ENCODE data around the gene ZNF215.
"Not testable (repeated sequence)": the region's sequence is repeated elsewhere in the genome, so short reads cannot be mapped to it uniquely, and the experiment has no call there.

ZNF215 gene

DNA sequence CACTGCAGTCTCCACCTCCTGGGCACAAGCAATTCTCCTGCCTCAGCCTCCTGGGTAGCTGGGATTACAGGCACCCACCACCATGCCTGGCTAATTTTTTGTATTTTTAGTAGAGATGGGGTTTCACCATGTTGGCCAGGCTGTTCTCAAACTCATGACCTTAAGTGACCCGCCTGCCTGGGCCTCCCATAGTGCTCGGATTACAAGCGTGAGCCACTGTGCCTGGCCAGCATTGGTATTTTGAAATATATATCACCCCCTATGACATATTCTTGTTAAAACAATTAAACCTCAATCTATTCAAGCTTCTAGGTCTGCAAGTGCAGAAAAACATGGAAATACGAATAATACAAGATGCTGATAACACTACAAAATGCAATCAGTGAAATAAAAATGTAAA, 43.6 kb downstream of the ZNF215 start:
- not testable (repeated sequence) for H3K27ac Mint-ChIP-seq; H3K4me1 Mint-ChIP-seq (ENCODE audit: low read depth in 2 of 2); DNase-seq; ATAC-seq (replicated peaks); H3K27me3 Mint-ChIP-seq; H3K4me3 Mint-ChIP-seq; H3K36me3 Mint-ChIP-seq (ENCODE audit: insufficient read depth); H3K9me3 Mint-ChIP-seq

DNA sequence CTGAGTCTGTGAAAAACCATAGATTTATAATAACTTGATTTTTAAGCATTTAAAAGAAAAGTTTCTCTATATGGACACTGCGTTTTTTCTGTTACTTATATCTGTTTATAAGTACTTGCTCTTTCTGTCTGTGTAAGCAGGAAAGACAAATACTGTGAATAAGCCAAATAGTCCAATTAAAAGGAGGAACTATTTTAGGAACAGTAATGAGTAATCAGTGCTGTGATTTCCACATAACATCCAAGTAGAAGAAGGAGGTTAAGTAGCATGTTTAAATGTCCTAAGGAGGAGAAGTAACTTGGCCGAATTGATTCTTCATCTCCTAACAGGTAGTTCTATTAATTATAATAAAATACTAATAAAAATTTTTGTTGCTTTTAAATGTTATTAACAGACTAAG, 53.1 kb downstream of the ZNF215 start:
- no peaks in the 10 kb centered on the region for H3K4me1 Mint-ChIP-seq (ENCODE audit: low read depth in 2 of 2)
- DNase-seq (no peak), ATAC-seq (replicated peaks) (no peak)
- no peaks in the 10 kb centered on the region for H3K36me3 Mint-ChIP-seq (ENCODE audit: insufficient read depth)
- H3K27me3 Mint-ChIP-seq = peaks cover 7 to 13% of the 10 kb centered on the region in 2 donors
- no peak overlapping the region for H3K4me3 Mint-ChIP-seq
- H3K27ac Mint-ChIP-seq = no peak overlapping the region
- peaks cover 2 to 6% of the 10 kb centered on the region in 2 donors for H3K9me3 Mint-ChIP-seq

DNA sequence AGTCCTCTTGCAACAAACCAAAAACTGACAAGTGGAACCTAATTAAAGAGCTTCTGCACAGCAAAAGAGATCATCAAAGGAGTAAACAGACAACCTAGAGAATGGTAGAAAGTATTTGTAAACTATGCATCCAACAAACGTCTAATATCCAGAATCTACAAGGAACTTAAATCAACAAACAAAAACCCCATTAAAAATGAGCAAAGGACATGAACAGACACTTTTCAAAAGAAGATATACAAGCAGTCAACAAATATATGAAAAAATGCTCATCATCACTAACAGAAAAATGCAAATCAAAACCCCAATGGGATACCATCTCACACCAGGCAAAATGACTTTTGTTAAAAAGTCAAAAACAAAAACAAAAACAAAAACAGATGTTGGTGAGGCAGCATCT, 60.3 kb downstream of the ZNF215 start:
- peaks cover 0 to 23% of the 10 kb centered on the region in 2 donors for H3K27me3 Mint-ChIP-seq
- ATAC-seq (replicated peaks) (no peak), DNase-seq (no peak)
- H3K9me3 Mint-ChIP-seq = peaks cover 0 to 13% of the 10 kb centered on the region in 2 donors
- H3K36me3 Mint-ChIP-seq (ENCODE audit: insufficient read depth) = no peaks in the 10 kb centered on the region
- H3K4me1 Mint-ChIP-seq (ENCODE audit: low read depth in 2 of 2) = no peaks in the 10 kb centered on the region
- no peak overlapping the region for H3K27ac Mint-ChIP-seq
- no peak overlapping the region for H3K4me3 Mint-ChIP-seq

DNA sequence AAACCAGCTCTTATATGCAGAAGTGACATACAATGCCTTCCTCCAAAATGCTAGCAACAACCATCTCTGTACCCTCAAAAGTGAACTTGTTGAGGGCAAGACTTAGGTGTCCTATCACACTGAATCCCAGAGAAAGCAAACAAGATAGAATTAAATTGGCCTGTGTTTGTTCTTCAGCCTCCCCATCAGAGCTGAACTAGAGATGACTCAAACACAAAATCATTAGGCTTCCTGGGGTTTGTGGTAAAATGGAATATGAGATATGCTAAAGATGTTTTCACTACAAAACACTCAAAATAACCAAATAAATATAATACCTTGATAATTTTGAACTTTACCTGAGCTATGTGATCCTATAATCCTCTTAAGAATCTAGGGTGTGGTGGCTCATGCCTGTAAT, 62.3 kb downstream of the ZNF215 start:
- DNase-seq = no peak
- ATAC-seq (replicated peaks) = no peak
- Mint-ChIP-seq H3K4me1 (ENCODE audit: low read depth in 2 of 2) (no peaks in the 10 kb centered on the region), H3K9me3 (peaks cover 0 to 17% of the 10 kb centered on the region in 2 donors), H3K36me3 (ENCODE audit: insufficient read depth) (no peaks in the 10 kb centered on the region), H3K4me3 (no peak overlapping the region), H3K27me3 (peaks cover 0 to 22% of the 10 kb centered on the region in 2 donors), H3K27ac (no peak overlapping the region)

DNA sequence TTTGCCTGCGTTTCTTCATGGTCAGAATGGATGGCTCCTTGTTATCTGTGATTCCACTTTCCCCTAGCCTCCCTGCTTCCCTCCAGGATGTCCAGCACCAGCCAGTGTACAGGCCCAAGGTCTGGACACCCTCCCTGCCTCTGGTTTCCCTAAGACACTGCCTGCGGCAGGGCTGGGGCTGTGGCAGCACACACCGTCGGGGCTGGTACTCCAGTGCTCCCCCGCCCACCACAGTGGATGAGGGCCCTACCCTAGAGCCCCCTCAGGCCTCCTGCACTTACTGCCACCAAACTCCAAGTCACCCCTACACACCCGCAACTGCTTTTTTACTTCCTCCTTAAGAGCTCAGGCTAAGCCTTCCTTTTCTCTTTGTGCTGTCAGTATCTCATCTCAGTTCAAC, 65.0 kb downstream of the ZNF215 start:
- Mint-ChIP-seq H3K4me3 (no peak overlapping the region), H3K27me3 (peaks cover 0 to 12% of the 10 kb centered on the region in 2 donors), H3K9me3 (peaks cover 0 to 16% of the 10 kb centered on the region in 2 donors), H3K36me3 (ENCODE audit: insufficient read depth) (no peaks in the 10 kb centered on the region), H3K4me1 (ENCODE audit: low read depth in 2 of 2) (no peaks in the 10 kb centered on the region), H3K27ac (no peak overlapping the region)
- no peak for ATAC-seq (replicated peaks)
- DNase-seq = no peak

DNA sequence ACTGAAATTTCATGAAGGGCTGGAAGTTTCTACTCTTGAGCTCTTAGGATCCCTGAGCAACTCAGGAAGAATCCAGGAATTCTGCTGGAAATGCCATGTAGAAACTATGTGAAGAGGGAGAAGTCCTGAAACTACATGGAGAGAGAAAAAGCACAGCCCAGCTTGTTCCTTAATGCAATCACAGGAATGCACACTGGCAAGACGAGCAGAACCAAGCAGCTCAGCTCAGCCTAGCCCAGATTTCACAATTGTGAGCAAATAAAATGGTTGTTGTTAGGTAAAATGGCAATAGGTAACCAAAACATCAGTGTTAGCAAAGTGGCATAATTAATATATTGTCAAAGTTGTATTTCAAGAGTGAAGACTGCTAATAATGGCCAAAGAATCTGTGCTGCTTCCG, 65.8 kb downstream of the ZNF215 start:
- Mint-ChIP-seq H3K9me3 (peaks cover 0 to 9% of the 10 kb centered on the region in 2 donors), H3K36me3 (ENCODE audit: insufficient read depth) (no peaks in the 10 kb centered on the region), H3K27me3 (peaks cover 0 to 12% of the 10 kb centered on the region in 2 donors), H3K4me3 (no peak overlapping the region), H3K27ac (no peak overlapping the region), H3K4me1 (ENCODE audit: low read depth in 2 of 2) (no peaks in the 10 kb centered on the region)
- no peak for DNase-seq
- no peak for ATAC-seq (replicated peaks)

DNA sequence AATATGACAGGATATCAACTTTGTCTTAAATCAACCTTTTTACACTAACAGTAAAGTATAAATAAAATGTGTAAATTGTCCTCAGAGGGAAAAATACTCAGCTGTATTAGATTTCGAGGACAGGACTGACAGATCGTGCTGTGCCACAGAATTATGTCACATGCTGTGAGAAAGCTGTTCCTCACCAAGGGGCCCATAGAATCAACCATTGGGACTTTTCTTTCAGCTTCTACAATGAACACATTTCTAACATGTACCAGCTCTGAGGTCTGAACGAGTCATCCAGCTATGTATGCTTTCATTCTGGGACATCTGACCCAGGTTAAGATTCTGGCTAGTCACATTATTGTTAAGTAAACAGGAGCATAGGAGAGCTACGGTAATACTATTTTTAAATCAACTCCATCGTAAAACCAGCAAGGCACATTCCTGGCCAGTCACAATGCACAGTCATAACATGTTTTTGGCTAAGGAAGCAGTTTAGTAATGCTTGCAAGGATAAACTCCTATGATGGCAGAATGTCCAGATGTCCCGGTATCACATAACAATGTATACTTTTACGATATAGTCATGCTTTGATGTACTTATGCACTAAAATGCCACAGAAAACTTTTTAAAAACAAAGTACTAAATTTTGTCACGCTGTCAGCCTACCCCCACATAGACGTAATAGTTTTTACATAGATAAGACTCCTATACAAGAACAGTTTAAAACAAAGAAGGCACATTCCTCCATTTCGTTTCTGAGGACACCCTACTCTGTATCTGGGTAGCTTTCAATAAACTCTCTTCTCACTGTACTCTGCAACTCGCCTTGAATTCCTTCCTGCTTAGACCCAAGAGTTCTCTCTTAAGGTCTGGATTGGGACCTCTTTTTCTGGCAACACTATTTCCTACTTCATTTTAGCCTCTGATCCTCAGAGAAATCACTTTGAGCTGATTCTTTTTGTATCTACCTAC, 66.5 kb downstream of the ZNF215 start:
- Mint-ChIP-seq H3K4me1 (ENCODE audit: low read depth in 2 of 2) (no peaks in the 10 kb centered on the region), H3K27me3 (peaks cover 0 to 12% of the 10 kb centered on the region in 2 donors), H3K36me3 (ENCODE audit: insufficient read depth) (no peaks in the 10 kb centered on the region), H3K4me3 (no peak overlapping the region), H3K9me3 (peaks cover 0 to 6% of the 10 kb centered on the region in 2 donors), H3K27ac (no peak overlapping the region)
- DNase-seq (no peak), ATAC-seq (replicated peaks) (no peak)

DNA sequence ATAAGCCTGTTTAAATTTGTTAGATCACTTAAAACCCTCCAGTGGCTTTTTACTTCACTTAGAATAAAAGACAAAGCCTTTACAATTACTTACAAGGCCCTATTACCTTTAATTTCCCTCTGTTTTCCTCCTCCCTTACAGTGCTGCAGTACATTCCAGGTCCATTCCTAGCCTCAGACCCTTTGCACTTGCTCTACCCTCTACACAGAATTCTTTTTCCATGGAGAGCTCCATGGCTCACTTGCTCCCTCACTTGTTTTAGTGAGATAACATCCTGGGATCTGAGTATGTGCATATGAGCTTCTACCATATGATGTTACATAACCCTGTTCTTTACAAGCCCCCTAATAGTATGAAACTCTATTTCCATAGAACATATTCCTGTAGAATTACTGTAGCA, 69.5 kb downstream of the ZNF215 start:
- no peaks in the 10 kb centered on the region for H3K4me1 Mint-ChIP-seq (ENCODE audit: low read depth in 2 of 2)
- ATAC-seq (replicated peaks) (no peak), DNase-seq (no peak)
- no peaks in the 10 kb centered on the region for H3K36me3 Mint-ChIP-seq (ENCODE audit: insufficient read depth)
- peaks cover 8 to 30% of the 10 kb centered on the region in 2 donors for H3K27me3 Mint-ChIP-seq
- no peak overlapping the region for H3K27ac Mint-ChIP-seq
- H3K4me3 Mint-ChIP-seq = no peak overlapping the region
- peaks cover 0 to 6% of the 10 kb centered on the region in 2 donors for H3K9me3 Mint-ChIP-seq

DNA sequence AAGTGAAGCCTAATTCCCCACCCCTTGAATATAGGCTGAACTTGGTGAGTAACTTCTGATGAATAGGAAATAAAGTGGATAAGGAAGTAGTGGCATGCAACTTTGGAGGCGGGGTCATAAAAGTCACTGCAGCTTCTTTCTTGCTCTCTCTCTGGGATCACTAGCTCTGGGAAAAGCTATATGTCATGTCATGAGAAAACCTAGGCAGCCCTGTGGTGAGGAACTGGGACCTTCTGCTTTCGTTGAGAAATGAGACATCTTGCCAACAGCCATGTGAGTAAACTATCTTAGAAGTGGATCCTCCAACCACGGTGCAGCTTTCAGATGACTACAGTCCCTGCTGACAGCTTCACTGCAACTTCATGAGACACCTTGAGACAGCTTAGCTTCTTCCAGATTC, 78.3 kb downstream of the ZNF215 start:
- Mint-ChIP-seq H3K27ac (no peak overlapping the region), H3K27me3 (peaks cover 8 to 27% of the 10 kb centered on the region in 2 donors), H3K4me3 (no peak overlapping the region), H3K36me3 (ENCODE audit: insufficient read depth) (no peaks in the 10 kb centered on the region), H3K9me3 (no peaks in the 10 kb centered on the region), H3K4me1 (ENCODE audit: low read depth in 2 of 2) (no peaks in the 10 kb centered on the region)
- DNase-seq (no peak), ATAC-seq (replicated peaks) (no peak)

All from effector memory CD8-positive, alpha-beta T cell (primary cell).